ENCODE measurements around the gene HOXA13.

Gene HOXA13

DNA sequence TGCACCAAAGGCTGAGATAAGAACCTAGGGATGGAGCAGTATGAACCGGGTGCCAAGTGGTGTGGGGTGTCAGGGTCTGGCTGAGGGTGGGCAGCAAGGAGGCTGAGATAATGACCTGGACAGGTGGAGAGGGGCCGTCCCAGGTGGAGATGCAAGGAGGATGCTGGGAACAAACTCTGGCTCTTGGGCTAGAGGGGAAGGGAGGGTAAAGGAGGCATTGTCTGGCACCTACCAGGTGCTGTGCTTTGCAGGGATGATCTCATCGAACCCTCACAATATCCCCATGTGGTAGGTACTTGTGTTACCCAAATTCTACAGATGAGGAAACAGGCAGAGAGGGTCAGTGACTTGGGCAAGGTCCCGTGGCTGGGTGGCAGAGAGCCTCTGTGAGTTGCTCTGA is 19.9 kb upstream of the HOXA13 start:
- TF ChIP-seq, protein P1, sequence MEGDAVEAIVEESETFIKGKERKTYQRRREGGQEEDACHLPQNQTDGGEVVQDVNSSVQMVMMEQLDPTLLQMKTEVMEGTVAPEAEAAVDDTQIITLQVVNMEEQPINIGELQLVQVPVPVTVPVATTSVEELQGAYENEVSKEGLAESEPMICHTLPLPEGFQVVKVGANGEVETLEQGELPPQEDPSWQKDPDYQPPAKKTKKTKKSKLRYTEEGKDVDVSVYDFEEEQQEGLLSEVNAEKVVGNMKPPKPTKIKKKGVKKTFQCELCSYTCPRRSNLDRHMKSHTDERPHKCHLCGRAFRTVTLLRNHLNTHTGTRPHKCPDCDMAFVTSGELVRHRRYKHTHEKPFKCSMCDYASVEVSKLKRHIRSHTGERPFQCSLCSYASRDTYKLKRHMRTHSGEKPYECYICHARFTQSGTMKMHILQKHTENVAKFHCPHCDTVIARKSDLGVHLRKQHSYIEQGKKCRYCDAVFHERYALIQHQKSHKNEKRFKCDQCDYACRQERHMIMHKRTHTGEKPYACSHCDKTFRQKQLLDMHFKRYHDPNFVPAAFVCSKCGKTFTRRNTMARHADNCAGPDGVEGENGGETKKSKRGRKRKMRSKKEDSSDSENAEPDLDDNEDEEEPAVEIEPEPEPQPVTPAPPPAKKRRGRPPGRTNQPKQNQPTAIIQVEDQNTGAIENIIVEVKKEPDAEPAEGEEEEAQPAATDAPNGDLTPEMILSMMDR (IDR thresholded peaks at IDR 0.05; ENCODE audit: control insufficient read depth, extremely low read depth, insufficient read depth), result no peak
- no peak overlapping the region for H3K4me3 ChIP-seq (ENCODE audit: low read depth, low read length)
- no peak for DNase-seq (ENCODE audit: low read depth)

DNA sequence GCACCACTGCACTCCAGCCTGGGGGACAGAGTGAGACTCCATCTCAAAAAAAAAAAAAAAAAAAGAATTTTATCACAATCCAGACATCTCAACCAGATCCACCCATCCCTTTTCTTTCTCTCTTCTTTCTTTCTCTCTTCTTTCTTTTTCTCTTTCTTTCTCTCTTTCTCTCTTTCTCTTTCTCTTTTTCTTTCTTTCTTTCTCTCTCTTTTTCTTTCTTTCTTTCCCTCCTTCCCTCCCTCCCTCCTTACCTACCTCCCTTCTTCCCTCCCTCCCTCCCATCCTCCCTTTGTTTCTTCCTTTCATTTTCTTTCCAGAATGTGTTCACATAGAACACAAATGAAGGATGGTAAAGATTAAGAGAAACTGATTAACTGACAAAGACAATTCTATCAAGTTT is 18.1 kb upstream of the HOXA13 start:
- TF ChIP-seq, protein P1 (IDR thresholded peaks at IDR 0.05; ENCODE audit: control insufficient read depth, extremely low read depth, insufficient read depth), result no peak
- no peak overlapping the region for H3K4me3 ChIP-seq (ENCODE audit: low read depth, low read length)
- no peak for DNase-seq (ENCODE audit: low read depth)

DNA sequence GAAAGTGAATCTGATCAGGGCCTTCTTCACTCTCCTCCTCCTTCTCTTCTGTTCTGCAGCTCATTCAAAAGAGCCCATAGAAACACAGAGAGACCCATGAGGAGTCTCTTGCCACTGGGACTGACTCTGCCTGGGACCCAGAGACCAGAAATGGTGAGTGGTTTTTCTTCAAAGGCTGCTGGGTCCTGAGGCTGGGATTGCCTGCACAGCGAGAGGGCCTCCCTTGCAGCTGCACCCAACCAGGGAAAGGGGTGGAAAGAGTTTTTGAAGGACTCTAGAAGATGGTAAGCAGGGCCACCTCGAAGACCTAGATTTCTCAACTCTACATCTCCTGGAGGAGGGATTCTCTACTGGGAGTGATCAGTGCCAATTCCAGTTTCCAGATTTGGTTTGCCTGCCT is 15.5 kb upstream of the HOXA13 start:
- DNase-seq (ENCODE audit: low read depth), result no peak
- no peak overlapping the region for H3K4me3 ChIP-seq (ENCODE audit: low read depth, low read length)
- TF ChIP-seq, protein P1 (IDR thresholded peaks at IDR 0.05; ENCODE audit: control insufficient read depth, extremely low read depth, insufficient read depth), result no peak

DNA sequence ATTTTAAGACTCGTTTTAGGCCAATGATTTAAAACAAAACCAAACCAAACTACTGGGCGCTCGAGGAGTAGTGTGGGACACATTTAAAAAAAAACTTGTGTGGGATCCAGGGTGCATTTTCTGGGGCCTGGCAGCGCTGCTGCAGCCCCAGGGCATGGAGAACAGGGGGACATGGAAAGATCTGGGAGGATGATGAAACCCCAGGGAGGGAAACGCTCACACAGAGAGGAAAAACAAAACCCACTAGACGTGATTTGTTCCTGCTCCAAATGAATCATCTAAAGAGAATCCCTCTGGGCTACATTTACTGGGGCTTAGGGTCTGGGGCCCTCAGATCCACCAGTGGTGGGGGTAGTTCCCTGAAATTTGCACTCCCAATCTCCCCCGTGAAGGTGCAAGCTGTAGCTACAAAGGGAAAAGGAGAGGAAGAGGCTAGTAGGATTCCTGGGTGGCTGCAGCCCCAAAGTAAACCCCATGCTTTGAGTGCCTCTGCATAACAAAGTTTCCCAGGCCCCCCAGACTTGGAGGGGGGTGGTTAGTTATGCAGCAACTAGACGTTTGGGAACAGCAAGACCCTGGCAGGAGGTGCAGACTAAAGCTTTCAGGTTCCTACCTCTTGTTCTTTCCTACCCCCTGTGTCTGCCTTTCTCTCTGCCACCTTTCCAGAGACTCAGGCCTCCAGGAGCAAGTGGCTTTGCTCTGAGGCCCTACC is 14.5 kb upstream of the HOXA13 start:
- TF ChIP-seq, protein P1 (IDR thresholded peaks at IDR 0.05; ENCODE audit: control insufficient read depth, extremely low read depth, insufficient read depth), result no peak
- DNase-seq (ENCODE audit: low read depth), result no peak
- no peak overlapping the region for H3K4me3 ChIP-seq (ENCODE audit: low read depth, low read length)

DNA sequence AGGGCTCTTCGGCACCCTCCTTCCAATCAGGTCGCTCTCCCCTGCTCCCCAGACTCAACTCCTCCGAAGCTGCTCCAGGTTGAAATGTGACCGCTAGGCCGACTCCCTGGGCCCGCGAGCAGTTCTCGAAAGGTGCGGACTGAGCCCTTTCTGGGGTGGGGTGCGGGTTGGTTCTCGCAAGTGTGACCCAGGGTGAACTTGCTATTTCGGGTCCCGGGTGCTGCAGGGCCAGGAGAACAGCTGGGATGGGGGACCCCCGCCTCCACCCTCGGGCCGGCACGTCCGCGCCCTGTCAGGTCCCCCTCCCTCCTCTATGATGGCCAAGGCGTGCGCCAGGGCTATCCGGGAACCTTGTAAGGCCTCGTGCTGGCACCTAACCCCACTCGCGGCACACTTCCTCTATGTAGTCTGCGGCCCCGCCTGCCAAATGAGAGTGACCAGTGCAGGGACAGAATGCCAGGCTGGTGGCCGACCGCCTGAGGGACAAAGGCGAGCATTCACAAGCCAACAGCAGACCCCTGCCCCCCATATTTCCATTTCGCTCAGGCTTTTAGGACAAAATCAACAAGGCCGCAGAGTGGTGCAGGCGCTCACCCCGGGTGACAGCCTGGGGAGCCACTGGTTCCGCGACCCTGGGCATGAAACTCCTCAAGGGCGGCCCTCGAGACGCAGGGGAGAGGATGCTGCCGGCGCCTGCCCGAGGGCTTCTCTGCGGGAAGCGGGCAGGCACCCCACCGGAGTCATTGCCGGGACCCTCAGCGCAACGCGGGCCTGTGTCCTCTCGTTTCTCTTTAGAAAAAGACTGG is 13.7 kb upstream of the HOXA13 start:
- H3K4me3 ChIP-seq (ENCODE audit: low read depth, low read length), result no peak overlapping the region
- TF ChIP-seq, protein P1 (IDR thresholded peaks at IDR 0.05; ENCODE audit: control insufficient read depth, extremely low read depth, insufficient read depth), result no peak
- DNase-seq (ENCODE audit: low read depth), result no peak

DNA sequence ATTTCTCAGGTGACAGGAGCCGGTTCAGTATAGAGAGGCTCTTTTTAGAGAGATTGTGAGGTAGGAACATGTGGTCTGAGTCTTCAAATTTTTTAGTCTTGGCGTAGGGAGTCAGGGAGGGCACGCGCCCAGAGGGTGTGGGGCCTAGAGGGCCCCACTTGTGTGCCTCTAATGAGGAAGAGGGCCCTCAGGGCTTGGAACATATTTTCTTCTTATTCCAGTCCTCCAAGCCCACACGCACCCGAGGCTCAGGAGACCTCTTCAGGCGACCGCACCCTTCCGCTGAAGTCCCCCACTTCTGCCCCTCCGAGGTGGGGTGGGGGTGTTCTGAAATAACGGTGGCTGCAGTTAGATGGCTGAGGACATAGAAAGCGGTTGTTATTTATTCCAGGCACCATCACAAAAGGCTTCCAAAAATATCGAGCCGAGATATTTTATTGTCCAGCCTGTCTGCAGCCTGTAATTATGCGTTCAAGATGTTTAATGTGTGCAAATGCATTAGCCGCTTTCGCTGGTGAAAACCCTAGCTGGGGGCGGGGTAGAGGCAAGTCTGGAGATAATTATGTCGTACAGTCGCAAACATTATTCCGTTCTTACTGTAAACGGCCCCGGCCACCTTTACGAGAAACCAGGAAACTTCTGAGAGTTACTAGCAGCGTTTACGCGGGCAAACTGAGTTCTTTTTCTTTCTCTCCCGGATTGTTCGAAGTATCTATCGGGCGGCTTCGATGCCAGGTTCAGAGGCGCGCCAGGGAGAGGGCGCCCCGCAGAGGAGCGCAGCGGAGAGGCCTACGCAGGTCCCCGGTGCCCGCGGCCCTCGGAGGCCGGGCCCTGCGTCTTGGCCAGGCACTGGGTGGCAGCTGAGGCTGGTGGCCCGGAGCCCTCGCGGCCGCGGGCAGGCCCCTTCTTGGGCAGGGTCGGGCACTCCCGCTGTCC is 12.9 kb upstream of the HOXA13 start:
- no peak overlapping the region for H3K4me3 ChIP-seq (ENCODE audit: low read depth, low read length)
- TF ChIP-seq, protein P1 (IDR thresholded peaks at IDR 0.05; ENCODE audit: control insufficient read depth, extremely low read depth, insufficient read depth), result no peak
- no peak for DNase-seq (ENCODE audit: low read depth)

All from LNCaP clone FGC (cell line).